GM21447 (cell line): ENCODE measurements around the gene TOMM40L.
"Not testable (repeated sequence)": the region's sequence is repeated elsewhere in the genome, so short reads cannot be mapped to it uniquely, and the experiment has no call there.

Experiments used
- ATAC-seq: cut with Tn5 transposase; IDR thresholded peaks from one replicate; pipeline ENCODE4 v1.9.1; 2021; ENCODE audit not compliant: unreplicated experiment

TOMM40L gene

DNA sequence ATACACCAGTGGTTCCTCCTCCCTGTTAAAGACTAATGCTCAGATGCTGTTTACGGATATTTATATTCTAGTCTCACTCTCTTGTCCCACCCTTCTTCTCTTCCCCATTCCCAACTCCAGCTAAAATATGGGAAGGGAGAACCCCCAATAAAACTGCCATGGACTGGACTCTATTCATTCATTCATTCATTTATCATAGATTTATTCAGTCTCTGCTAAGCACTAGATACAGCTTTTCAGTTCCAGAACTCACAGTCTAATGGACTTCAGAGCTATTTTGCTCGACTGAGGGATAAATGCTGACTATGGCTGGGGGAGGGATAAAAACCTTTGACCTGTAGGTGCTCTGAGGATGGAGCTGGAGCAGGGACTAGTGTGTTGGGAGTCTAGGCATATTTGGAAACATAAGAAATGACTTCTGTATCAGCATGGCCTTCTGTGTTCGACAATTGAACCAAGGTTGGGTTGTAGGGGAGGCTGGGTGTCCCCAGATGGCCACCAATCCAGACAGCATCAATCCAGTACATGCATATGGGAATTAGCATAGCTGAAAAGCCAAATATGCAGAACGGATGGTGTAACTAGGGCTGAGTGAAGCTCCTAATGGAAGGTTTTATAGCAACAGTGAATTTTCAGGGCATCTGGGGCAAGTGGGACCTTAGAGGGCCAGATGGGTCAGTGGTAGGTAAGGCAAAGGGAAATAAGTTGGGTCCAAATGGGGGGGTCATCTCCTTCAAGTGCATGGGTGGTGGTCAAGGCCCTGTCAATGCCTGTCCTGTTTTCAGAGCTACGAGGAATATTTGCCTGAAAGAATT is 6.6 kb upstream of the TOMM40L start:
- no peak for ATAC-seq

DNA sequence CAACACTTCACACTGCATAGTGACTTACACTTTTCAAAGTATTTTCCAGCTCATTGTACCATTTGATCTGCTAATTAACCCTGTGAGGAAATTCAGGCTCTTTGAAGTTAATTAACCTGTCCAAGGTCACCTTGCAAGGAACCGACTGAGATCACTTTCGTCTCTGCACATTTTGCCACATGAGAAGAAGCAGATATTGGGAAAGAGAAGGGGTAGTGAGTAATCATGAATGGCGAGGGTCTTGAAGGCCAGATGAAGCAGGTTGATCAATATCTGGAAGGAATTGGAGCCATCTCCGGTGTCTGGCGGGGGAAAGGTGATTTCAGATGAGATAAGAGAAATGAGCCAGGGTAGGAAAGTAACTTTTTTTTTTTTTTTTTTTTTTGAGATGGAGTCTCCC is 5.9 kb upstream of the TOMM40L start:
- ATAC-seq = no peak

DNA sequence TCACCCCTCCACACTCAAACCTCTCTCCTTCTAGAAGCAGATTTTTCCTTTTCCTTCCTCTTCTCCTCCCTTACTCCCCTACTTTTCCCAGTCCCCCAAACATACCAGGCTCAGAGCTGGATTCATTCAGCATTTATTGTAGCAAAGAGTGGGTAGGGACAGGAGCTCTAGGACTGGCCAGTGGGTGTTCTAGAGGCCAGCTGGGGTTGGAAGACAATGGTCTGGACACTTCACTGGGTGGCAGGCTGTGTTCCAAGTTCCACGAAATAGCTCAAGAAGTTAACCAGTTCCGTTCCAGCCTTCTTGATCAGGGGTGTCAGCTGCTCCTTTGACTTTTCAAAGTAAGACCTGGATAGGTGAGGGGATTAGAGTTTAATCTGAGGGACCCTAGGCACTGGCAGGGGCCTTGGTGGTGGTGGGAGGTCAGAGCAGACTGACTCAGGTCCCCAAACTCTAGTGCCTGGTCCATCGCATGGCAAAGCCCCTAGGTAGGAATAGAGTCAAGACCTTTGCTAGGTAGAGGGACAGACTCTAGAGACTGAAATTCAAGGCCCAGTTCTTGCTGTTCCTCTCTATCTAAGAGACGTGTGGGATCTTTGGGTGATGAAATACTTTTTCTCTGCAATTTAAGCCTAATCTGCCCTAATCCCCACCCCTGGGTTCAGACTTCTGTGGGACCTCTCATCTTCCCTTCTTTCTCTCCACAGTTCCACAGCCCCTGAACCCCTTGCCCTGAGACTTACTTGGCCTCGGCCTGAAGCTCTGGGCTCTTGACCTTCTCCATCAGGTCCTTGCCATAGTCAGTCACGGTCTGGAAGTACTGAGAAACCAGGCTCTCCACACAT is 3.5 kb upstream of the TOMM40L start:
- ATAC-seq = no peak

DNA sequence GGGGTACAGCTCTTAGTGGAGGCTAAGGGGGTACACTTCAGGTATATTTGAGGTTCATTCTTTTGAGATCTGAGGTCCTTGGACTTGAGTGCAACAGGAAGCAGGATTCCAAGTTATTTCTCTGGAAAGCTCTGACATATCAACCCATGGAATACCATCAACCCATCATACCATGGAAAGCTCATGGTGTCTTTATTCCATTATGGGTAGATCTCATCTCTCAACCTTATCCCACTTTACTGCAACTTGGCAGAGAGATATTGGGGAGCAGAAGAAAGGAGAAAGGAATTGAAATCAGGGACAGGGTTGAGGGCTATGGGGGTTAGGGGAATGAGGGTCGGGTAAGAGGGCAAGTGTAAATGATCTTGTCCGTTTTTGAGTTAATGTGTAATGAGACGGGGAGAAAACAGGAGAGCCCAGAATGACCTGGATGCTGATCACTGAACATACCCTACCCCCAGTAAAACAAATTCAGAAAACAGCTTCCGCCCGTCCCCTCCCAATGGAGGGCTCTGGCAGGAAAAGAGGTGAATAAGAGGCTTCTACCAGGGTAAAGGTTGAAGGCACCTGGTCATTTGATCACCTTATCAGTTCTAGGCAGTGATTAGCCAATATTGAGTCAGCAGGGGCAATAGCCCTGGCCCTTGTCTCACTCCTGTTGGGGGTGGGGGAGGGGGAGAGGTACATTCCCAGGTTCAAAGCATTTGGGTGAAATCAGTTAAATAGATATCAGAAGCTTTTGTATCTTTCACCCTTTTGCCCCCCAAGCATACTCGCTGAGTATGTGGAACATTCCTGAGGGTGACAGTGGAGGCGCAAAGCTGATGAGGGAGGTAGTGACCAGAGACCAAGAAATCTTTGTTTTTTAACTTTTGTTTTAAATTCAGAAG is 1.8 kb upstream of the TOMM40L start:
- no peak for ATAC-seq

DNA sequence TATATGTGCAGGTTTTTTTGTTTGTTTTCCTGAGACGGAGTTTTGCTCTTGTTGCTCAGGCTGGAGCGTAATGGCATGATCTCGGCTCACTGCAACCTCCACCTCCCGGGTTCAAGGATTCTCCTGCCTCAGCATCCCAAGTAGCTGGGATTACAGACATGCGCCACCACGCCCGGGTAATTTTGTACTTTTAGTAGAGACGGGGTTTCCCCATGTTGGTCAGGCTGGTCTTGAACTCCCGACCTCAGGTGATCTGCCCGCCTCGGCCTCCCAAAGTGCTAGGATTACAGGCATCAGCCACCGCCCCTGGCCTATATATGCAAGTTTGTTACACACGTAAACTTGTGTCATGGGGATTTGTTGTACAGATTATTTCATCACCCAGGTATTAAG is 1.2 kb upstream of the TOMM40L start:
- ATAC-seq = not testable (repeated sequence)

DNA sequence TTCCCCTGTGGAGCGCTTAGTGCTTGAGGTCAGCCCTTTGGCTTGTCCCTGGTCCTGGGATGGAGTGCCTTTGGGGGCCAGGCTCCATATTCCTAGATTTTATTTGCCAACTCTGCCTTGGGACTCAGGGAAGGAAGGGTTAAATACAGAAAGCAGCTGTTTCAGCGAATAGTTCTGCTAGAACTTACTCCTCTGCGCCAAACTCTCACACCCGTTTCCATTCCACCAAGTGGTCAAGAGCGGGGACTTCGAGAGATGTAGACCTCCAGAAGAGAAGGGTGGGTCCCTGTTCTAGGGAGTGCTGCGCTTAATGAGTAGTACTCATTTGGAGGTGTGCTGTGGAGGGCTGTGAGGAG is 704 bp upstream of the TOMM40L start:
- peak; percentile 1 for ATAC-seq

DNA sequence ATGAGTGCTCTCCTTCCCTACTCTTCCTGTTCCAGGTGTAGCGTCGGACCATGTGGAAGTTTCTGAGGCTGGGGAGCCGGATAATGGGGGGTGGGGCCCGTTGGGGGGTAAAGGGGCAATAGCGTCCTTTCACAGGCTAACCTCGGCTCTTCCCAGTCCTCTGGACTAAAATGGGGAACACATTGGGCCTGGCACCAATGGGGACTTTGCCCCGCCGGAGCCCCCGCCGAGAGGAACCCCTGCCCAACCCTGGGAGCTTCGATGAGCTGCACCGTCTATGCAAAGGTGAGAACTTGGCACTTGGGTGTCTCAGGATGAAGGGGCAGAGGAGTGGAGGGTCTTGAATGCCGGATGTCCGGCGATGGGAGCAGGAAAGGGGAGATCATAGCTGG is 456 bp downstream of the TOMM40L start:
- ATAC-seq = no peak

DNA sequence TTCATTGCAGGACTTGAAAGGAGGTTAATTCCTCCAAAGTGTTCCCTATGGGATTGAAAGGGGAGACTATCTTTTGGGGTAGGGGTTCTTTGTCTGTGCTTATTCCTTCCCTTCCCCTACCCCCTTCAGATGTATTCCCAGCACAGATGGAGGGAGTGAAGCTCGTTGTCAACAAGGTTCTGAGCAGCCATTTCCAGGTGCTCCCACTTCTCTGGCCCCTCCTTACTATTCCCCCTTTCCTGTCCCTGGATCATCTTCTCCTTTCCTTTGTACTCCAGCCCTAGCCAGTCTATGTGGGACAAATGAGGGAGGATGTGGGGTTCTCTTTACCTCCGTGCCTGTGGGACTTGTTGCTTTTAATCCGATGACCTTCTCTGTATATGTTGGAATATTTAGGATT is 899 bp downstream of the TOMM40L start:
- no peak for ATAC-seq

DNA sequence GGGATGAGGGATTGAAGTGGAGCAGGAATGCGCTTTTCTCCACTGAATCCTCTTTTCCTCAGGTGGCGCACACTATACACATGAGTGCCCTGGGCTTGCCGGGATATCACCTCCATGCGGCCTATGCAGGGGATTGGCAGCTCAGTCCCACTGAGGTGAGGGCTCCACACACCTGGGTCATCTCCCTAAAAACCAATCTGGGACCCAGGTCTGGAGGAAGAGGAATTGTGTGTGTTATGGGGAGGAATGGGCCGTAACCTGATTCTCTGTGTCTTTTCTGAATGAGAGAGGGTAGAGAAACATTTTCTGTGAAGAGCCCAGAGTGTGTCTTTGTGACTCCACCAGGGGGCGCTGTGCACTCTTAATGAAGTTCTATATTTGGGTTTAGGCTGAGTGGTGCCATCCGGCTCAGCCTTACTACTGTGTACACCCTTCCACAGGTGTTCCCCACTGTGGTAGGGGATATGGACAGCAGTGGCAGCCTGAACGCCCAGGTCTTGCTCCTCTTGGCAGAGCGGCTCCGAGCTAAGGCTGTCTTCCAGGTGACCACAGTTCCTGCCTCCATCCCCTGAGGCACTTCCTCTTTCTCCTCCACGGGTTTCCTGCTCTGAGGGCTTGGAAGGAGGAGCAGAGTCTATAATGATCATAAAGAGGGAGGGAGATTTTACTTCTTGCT is 1.5 kb downstream of the TOMM40L start:
- peak; percentile 33 for ATAC-seq

DNA sequence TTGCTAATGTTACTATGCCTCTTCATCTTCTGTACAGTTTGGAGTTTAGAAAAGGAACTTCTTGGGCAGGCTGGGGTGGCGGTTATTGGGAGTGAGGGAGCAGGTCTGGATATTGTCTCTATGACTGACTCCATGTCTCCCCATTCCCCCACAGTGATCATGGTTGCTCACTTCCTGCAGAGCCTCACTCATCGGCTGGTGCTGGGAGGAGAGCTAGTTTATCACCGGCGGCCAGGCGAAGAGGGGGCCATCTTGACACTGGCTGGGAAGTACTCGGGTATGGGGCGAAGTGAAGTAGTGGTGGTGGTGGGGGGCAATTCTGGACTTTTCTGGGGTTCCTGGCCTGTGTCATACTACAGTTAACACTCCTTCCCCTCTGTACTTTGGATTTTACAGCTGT is 2.2 kb downstream of the TOMM40L start:
- no peak for ATAC-seq

DNA sequence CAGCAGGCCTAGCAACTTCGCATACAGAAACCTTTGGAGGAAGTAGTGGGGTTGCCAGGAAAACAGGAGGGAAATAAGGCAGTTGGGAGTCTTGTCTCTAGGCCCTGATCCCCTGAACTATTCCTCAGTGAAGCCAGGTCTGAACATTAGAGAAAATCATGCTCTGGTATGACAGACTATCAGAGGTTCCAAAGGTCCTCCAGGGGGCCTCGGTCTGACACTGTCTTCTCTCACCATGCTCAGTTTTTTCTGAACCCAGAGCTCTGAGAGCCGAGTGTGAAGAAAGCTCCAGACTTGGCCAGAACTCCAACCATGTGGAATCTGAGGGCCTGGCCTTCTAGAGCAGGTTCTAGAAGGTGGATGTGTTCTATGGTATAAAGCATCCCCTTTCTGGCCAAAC is 4.0 kb downstream of the TOMM40L start:
- ATAC-seq = no peak

DNA sequence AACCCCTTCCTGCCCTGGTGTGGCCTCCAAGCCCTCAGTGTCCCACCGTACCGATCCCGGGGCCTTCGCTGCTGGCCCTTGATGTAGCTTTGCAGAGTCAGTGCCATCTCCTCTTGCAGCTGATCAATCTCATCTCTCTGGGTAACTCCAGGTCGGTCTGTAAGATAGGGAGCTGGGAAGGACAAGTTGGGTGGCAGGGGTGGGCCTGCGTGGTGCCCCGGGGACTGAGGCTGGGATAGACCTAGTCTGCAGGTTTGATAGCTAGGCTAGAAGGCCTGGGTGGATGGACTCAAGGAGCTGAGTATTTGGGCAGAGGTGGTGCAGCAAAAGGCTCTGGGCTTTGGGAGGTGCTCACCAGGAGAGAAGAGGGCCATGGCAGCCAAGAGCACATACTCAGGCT is 4.9 kb downstream of the TOMM40L start:
- no peak for ATAC-seq

DNA sequence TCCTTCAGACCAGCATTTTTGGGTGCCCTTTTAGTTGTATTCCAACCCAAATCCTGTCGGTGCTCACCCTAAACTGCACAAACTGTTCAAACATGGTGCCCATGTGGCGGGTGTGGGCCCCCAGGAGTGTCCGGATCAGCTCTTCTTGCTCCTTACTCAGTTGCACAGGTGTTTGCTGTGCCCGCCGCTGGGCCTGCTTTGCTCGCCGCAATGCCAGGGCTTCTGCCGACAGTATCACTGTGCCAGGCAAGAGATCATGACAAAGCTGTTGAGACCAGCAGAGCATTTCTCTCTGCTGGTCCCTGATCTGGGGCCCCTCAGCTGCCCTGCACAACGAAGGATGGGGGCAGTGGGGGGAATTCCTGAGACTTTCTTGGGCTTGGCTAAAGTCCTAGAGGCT is 7.2 kb downstream of the TOMM40L start:
- ATAC-seq = no peak

DNA sequence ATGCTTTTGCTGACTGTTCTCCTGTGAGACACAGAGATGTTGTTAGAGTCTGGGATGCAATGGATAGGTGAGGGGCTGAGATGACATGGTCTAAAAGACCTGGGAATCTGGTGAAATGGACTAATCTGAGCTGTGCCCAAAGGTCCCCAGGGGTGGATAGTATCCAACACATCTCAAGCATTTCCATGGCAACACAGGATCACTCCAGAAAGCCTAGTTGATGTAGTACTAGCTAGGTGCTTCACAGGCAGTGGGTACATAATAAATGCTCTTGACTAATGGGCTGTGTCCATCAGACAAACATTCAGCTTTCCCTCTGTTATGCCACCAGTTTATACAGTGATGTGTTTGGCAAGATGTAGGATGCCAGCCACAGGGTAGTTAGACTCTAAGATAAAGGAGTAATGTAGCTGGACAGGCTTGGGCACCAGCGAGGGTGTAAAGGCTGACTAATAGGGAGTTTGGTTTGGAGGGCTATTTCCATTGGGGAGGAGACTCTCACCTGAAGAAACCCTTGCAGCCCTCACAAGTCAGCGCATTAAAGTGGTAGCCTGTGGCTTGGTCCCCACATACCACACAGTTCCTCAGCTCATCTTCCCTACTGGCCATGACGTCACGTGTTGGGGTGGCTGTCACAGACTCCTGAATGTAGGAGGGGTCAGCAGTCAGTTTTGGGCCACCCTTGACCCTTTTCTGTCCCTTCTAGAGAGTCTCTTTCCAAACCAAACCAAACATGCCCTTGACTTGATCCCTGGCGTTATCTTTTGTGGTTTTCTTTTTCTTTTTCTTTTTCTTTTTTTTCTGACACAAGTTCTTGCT is 10.3 kb downstream of the TOMM40L start:
- ATAC-seq = no peak

DNA sequence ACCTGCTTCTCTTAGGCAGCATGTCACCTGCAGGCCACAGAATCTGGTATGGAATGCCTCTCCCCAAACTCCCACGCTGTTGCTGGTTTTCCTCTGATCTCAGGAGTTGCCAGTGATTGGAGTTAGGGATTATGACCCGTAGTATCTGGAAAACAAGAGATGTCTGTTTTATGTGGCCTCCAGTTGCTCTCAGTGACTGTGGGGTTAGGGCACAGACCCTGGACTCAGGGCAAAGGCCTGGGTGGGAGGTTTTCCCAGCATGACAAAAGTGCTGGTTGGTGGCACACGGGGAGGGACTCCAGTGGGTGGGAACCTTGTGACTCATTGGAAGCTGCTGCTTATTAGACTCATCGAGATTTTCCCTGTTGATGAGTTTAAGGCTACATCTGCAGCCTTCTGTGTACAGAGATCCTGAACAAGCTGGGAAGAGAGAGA is 12.2 kb downstream of the TOMM40L start, which contains the start of gene NR1I3:
NR1I3 (minus strand) TSS at position 165 of the 435 bp plus-strand sequence. CDS start 1,638 bp downstream, outside the sequence.
- ATAC-seq = no peak

DNA sequence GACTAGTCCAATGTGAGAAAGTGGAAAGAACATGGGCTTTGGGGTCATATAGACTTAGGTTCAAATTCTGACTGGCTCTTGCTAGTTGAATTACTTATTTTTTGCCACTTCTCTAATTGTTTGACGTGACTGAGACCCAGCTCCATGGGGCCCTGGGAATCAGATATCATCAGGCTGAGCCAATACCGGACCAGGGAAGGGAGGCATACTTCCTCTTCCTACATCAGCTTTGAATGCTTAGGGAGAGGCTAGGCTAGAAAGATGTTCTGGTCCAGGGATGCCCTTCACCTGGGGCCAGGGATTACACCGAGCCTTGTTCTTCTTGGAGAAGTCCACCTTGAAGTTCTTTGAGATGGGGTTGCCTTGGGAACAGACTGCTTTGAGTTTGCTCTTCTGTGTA is 15.8 kb downstream of the TOMM40L start:
- no peak for ATAC-seq

DNA sequence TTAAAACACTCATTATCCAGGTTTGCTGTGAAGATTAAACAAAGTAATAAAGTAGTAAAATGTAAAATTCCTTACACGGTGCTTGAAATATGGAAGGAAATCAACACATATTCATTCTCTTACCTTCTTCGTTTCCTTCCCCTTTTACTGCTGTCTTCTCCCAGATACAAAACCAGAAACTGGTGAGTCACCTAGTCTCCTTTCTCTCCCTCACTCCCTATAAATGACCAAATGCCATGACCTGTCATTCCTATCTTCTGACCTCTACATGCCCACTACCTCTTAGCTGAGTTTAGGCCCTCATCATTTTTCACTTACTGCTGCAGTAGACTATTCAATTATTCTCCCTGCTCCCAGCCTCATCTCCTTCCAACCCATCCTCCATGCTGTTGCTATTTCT is 16.5 kb downstream of the TOMM40L start:
- no peak for ATAC-seq

DNA sequence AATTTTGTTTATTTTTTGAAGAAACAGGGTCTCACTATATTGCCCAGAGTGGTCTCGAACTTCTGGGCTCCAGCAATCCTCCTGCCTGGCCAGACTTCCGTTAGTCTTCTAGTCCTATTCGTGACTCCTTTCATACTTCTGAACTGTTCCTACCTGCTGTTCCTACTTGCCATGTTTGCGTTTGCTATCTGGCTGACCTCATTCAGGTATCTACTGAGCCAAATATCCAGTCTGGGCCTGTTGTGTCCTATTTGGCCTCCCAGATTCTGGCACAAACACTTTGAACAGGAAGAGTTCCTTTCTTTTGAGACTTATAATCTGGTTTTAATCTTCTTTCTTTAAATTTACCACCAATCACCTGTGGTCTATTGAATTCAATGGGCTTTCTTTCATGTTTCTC is 19.0 kb downstream of the TOMM40L start:
- no peak for ATAC-seq

DNA sequence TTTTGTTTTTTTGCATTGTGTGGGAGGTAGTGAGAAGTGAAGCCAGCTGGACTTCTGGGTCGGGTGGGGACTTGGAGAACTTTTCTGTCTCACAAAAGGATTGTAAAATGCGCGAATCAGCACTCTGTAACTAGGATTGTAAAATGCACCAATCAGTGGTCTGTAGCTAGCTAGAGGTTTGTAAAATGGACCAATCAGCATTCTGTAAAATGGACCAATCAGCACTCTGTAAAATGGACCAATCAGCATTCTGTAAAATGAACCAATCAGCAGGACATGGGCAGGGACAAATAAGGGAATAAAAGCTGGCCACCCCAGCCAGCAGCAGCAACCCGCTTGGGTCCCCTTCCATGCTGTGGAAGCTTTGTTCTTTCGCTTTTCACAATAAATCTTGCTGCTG is 24.2 kb downstream of the TOMM40L start:
- not testable (repeated sequence) for ATAC-seq

DNA sequence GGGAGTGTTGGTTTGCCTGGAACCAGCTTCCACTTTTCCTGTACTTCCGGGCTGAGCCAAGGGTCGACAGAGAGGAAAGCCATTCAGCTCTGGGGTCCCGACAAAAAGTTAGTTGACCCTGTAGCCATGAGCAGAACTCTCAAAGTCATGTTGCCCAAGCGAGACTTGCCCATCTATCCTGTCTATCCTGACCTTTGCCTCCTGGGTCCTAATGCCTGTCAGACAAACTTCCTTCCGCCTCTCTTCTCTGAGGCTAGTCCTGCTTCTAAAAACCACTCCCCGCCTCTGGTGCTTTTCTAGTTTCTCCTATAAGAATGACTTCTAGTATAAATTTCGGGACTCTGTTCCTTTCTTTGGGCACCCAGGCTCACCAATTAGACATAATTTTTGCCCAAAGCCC is 25.0 kb downstream of the TOMM40L start:
- no peak for ATAC-seq
